Gastroesophageal sphincter (tissue), 3 donors: Measurements from ENCODE around the gene DNM3.

Source experiments
- EP300 ChIP-seq: sonication (generic); formaldehyde crosslinking; IDR thresholded peaks from one replicate; pipeline ENCODE4 v1.6.1; 2017; ENCODE audit warnings: antibody characterized with exemption, mild to moderate bottlenecking
- POLR2A ChIP-seq, 2 donors: fragments of 450-650 bp; IDR thresholded peaks; one replicate each; pipeline ENCODE4 v1.6.1; 2017; ENCODE audit warnings: antibody characterized with exemption in 2 of 2, mild to moderate bottlenecking in 2 of 2, moderate library complexity in 1 of 2
- POLR2AphosphoS5 ChIP-seq: sonication (generic); formaldehyde crosslinking; IDR thresholded peaks from one replicate; pipeline ENCODE4 v1.6.1; 2017; ENCODE audit warnings: antibody characterized with exemption
- TF ChIP-seq, protein P1 (sequence below), 4 experiments: fragments of 200-600 bp in 2 of 4; fragments of 450-650 bp in 2 of 4; sonication (generic) in 1 of 4; IDR thresholded peaks; one replicate each; pipeline ENCODE4 v1.5.1; 2017 to 2019; ENCODE audit warnings: antibody characterized with exemption in 4 of 4, mild to moderate bottlenecking in 2 of 4, moderate library complexity in 2 of 4

DNA sequence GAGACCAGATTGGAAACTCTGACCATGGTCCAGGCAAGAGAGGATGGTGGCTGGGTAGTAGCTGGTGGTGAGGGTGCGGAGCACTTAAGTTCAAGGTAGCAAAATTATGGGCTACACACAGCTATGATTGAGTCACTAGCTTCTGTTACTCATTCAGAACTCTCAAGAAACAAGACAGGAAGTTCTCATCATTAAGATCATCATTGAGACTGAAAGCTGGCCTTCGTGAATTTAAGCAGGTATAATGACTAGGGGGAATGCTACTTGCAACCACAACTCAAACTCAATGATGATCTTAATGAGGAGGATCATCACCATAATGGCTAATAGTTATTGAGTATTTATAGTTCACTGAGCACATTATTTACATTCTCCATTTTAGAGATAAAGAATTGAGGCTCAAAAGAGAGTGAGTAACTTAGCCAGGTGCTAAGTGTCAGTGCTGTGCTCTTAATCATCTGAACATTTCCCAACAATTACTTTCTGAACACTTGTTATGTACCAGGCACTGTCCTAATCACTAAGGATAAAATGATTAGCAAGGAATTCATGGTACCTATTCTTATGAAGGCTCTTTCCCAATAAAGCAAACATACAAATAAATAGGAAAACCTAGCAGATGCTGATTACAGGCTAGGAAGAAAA lies 292.9 kb downstream of the DNM3 start:
- no peak for TF ChIP-seq POLR2AphosphoS5
- TF ChIP-seq POLR2A (IDR thresholded peaks at IDR 0.05) = no peak
- TF ChIP-seq, protein P1, sequence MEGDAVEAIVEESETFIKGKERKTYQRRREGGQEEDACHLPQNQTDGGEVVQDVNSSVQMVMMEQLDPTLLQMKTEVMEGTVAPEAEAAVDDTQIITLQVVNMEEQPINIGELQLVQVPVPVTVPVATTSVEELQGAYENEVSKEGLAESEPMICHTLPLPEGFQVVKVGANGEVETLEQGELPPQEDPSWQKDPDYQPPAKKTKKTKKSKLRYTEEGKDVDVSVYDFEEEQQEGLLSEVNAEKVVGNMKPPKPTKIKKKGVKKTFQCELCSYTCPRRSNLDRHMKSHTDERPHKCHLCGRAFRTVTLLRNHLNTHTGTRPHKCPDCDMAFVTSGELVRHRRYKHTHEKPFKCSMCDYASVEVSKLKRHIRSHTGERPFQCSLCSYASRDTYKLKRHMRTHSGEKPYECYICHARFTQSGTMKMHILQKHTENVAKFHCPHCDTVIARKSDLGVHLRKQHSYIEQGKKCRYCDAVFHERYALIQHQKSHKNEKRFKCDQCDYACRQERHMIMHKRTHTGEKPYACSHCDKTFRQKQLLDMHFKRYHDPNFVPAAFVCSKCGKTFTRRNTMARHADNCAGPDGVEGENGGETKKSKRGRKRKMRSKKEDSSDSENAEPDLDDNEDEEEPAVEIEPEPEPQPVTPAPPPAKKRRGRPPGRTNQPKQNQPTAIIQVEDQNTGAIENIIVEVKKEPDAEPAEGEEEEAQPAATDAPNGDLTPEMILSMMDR (IDR thresholded peaks at IDR 0.05) = no peak
- TF ChIP-seq EP300 = no peak
